Skeletal muscle satellite cell (primary cell): Measurements from ENCODE around the gene DNAJA4.
A peak's percentile ranks its signal among the peaks of the same experiment; 100 is the strongest.

Experiments
- H3K27me3 ChIP-seq: 2 replicates; pipeline ENCODE4 v1.7.0; 2013; ENCODE audit warnings: low read length; ENCODE audit not compliant: control insufficient read depth, insufficient read depth
- H3K36me3 ChIP-seq: 2 replicates; pipeline ENCODE4 v1.7.0; 2013; ENCODE audit warnings: mild to moderate bottlenecking, control low read depth, low read length; ENCODE audit not compliant: insufficient read depth
- H3K4me1 ChIP-seq: 2 replicates; pipeline ENCODE4 v1.7.0; 2013; ENCODE audit warnings: low read length; ENCODE audit not compliant: control insufficient read depth, insufficient read depth
- H3K4me2 ChIP-seq: 2 replicates; pipeline ENCODE4 v1.7.0; 2013; ENCODE audit warnings: mild to moderate bottlenecking, low read length
- H3K4me3 ChIP-seq: 2 replicates; pipeline ENCODE4 v1.7.0; 2013; ENCODE audit warnings: low read length
- H3K9ac ChIP-seq: 2 replicates; pipeline ENCODE4 v1.7.0; 2013; ENCODE audit warnings: mild to moderate bottlenecking, low read depth, low read length, moderate library complexity
- H3K9me3 ChIP-seq: replicated peaks from 2 replicates; pipeline ENCODE4 v1.7.0; 2013; ENCODE audit warnings: mild to moderate bottlenecking, control low read depth, low read length

The DNAJA4 gene

DNA sequence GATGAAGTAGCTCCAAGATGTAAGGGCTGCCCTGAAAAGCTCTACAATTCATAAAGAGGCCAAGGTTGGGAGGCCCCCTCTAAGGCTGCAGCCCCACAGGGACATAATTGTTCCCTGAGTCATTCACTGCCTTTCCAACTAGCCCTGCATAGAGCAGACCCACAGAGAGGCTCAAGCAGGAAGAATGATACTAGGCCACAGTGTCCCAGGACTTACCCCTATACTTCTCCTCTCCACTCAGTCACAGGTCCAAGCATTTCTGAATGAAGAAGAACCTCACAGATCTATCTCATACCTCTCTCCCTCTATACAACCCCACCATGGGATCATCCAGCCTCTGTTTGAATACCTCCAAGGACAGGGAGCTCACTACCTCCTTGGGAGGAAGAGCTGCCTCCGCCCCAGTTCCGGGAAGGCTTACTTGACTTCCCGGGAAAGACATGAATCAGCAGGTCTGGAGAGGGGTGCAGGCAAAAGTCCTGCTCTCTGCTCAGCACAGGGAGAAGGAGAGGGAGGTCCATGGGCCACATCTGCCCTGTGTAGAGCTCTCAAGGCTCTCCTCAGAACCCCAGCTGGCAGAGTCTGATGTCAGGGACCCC lies 41.9 kb downstream of the DNAJA4 start:
- Histone ChIP-seq H3K9me3 (no peaks in the 10 kb centered on the region), H3K4me3 (no peak overlapping the region), H3K4me1 (peaks cover 33% of the 10 kb centered on the region), H3K4me2 (peak overlapping the region; percentile 7), H3K27me3 (peaks cover 36% of the 10 kb centered on the region), H3K9ac (no peak overlapping the region), H3K36me3 (no peaks in the 10 kb centered on the region)

DNA sequence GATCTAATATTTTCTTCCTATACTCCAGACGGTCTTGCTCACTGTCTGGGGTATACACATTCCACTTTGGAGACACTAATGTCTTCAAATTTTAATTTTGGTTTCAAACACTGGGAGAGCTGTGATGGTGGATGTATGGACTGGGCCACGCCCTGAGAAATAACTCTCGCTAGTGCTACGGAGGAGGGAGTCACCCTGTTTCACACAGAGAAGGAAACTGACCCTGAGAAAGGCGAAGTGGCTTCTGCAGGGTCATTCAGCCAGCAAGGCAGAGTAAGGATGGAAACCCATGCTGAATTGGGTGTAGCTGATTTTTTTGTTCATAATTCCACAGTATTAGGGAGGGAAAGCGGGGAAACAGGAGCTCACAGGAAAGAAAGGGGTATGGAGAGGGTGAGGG lies 43.6 kb downstream of the DNAJA4 start:
- Histone ChIP-seq H3K9ac (no peak overlapping the region), H3K4me3 (no peak overlapping the region), H3K4me1 (peaks cover 18% of the 10 kb centered on the region)

DNA sequence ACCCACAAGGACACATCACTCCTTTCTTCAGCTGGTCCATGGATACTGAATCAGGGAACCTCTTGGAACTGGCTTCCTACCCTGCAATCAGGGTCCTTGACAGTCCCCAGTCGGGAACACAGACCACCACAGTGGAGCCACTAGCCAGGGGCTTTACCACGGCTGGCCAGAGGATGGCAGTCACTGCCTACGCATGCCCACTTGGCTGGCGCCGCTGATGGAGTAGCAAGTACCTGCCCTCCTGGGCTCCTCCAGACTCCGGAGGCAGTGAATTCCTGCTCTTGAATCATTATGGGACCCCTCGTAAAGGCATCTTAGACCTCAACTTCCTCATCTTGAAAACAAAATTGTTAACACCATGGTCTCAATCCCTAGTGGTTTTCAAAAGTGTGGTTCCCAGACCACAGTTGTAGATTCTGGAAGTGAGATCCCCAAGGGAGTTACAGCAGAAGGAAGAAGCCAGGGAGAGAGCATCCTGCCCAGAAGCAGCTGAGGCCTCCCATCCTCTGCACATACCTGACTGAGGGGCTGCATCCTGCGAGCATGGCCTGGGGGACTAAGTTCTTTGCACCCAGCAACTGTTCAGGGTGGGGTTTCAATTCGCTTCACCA lies 44.2 kb downstream of the DNAJA4 start:
- peaks cover 16% of the 10 kb centered on the region for H3K4me1 ChIP-seq
- H3K4me3 ChIP-seq, result no peak overlapping the region
- peaks cover 52% of the 10 kb centered on the region for H3K27me3 ChIP-seq
- H3K36me3 ChIP-seq, result no peaks in the 10 kb centered on the region
- H3K9me3 ChIP-seq, result no peaks in the 10 kb centered on the region
- no peak overlapping the region for H3K4me2 ChIP-seq
- H3K9ac ChIP-seq, result no peak overlapping the region

More for the DNA sequence above, 43.6 kb downstream of the DNAJA4 start:
- Histone ChIP-seq H3K36me3 (no peaks in the 10 kb centered on the region), H3K27me3 (peaks cover 47% of the 10 kb centered on the region), H3K9me3 (no peaks in the 10 kb centered on the region), H3K4me2 (no peak overlapping the region)

DNA sequence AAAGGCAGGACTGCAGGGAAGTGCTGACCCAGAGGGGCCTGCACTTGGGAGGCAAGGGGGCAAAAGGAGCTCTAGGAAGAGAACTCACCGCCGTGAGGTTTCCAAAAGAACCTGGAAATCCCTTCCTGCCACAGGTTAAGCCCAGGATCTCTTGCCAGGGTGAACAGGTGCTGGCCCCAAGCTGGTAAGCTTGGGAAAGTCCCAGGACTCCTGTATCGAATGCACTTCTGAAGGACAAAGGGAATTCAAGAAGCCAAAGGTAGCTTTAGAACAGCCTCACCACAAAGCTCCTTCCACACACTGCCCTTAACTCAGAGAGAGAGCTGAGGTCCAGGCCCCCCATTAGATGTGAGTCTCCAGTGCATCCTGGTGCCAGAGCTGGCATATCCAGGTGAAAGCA lies 46.9 kb downstream of the DNAJA4 start:
- Histone ChIP-seq H3K4me3 (no peak overlapping the region), H3K9me3 (no peaks in the 10 kb centered on the region), H3K27me3 (peaks cover 68% of the 10 kb centered on the region), H3K4me2 (no peak overlapping the region), H3K4me1 (peaks cover 4% of the 10 kb centered on the region), H3K9ac (no peak overlapping the region), H3K36me3 (no peaks in the 10 kb centered on the region)

DNA sequence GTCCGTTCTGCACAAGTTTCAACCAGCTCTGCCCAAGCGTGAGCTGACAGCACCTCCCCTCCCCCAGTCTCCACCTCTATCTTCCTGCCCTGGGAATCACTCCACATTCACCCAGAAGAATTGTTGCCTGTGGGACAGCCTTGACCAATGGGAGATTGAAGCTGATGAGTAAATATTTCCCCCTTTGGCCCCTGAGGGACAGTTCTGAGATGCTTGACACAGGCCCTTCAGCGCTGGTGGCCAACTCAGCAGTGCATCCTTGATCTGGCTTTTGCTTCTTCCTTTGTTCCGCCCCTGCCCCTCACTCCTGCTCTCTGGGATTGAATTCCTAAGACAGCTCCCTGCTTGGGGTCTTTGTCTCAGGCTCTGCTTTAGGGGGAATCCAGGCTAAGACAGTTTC lies 48.2 kb downstream of the DNAJA4 start:
- H3K9ac ChIP-seq, result no peak overlapping the region
- no peak overlapping the region for H3K4me3 ChIP-seq
- no peaks in the 10 kb centered on the region for H3K36me3 ChIP-seq
- H3K4me1 ChIP-seq, result no peaks in the 10 kb centered on the region
- H3K9me3 ChIP-seq, result no peaks in the 10 kb centered on the region
- no peak overlapping the region for H3K4me2 ChIP-seq
- H3K27me3 ChIP-seq, result peaks cover 79% of the 10 kb centered on the region

DNA sequence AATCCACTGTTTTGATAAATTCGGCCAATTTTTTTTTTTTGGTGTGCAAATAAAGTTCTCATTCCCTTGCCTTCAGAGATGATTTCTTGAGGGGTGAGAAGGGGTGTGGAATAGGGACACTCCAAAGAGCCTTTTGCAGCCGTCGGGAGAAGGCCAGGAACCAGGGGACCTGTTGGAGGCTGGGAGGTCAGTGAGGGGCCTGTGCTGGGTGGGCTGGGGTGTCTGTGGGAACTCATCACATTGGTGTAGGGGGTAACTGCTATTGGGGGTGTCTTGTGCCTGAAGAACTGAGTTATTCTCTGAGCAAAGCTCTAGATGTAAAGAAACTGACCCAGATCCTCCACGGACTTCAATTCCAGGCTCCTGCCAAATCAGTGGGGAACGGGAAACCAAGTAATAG lies 48.6 kb downstream of the DNAJA4 start:
- Histone ChIP-seq H3K9ac (no peak overlapping the region), H3K36me3 (no peaks in the 10 kb centered on the region), H3K9me3 (no peaks in the 10 kb centered on the region), H3K4me2 (no peak overlapping the region), H3K4me3 (no peak overlapping the region), H3K27me3 (peaks cover 82% of the 10 kb centered on the region), H3K4me1 (no peaks in the 10 kb centered on the region)

DNA sequence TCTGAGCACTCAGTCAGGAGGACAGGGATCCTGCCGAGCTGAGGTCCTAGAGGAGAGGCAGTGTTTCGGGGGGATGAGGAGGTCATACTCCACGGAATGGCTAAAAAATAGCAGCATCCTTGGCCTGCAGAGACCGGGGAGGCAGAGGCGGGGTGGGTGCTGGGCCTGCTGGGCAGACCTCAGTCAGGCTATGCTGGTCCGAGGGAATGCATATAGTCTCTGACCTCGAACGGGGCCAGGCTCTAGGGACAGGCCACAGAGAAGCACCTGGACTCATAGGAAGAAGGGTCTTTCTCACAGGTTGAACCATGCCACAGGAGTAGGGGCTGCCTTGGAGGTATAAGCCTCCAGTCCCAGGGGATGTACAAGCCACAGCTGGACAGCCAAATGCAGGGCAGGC lies 49.0 kb downstream of the DNAJA4 start:
- H3K36me3 ChIP-seq, result no peaks in the 10 kb centered on the region
- H3K9me3 ChIP-seq, result no peaks in the 10 kb centered on the region
- H3K4me2 ChIP-seq, result no peak overlapping the region
- H3K9ac ChIP-seq, result no peak overlapping the region
- H3K4me1 ChIP-seq, result no peaks in the 10 kb centered on the region
- H3K4me3 ChIP-seq, result no peak overlapping the region
- peaks cover 82% of the 10 kb centered on the region for H3K27me3 ChIP-seq

DNA sequence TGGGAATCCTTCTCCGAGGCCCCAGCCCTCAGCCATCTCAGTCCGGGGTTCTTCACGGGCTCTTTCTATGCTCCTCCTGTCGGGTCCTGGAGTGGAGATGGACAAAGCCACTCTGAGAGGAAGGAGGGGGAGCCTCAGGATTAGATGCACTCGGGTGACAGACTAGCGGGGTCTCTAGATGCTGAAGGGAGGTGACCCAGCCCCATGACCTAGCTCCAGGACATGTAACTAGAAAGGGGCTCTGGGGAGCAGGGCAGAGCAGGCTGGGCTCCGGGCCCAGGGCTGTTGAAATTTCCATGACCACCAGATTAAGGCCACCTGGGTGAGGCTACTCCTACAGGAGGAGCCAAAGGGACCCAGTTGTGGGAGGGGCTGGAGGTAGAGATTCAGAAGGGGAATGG lies 49.8 kb downstream of the DNAJA4 start:
- Histone ChIP-seq H3K36me3 (no peaks in the 10 kb centered on the region), H3K9ac (no peak overlapping the region), H3K4me1 (no peaks in the 10 kb centered on the region), H3K4me3 (no peak overlapping the region), H3K9me3 (no peaks in the 10 kb centered on the region), H3K27me3 (peaks cover 83% of the 10 kb centered on the region), H3K4me2 (no peak overlapping the region)

DNA sequence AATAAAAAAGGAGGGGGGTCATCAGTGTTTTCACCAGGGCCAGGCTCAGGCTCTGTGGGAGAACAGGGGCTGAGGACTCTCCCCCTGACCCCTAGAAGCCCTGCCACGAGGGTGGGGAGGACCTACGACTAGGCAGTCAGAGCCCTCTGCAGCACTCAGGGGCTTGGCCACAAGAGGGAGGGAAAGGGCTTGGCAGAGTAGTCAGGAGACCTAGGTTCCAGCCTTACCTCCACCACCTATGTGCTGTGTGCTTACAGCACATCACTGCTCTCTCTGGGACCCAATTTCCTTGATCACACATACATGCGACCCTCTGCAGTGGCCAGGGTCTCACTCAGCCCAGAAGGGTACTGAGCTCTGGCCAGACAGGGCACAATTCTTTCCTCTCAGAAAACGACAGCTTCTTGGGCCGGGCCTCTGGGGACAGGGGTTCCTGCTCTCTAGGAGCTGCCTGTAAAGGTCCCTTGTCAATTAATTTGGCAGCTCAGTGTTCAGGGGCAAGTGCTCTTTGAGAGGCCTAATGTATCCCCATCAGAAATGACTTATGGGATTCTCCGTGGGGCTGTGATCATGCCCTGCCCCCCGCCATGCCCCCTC lies 51.4 kb downstream of the DNAJA4 start:
- no peak overlapping the region for H3K4me2 ChIP-seq
- H3K36me3 ChIP-seq, result no peaks in the 10 kb centered on the region
- H3K27me3 ChIP-seq, result peaks cover 81% of the 10 kb centered on the region
- H3K9me3 ChIP-seq, result no peaks in the 10 kb centered on the region
- H3K4me3 ChIP-seq, result no peak overlapping the region
- no peaks in the 10 kb centered on the region for H3K4me1 ChIP-seq
- H3K9ac ChIP-seq, result no peak overlapping the region

DNA sequence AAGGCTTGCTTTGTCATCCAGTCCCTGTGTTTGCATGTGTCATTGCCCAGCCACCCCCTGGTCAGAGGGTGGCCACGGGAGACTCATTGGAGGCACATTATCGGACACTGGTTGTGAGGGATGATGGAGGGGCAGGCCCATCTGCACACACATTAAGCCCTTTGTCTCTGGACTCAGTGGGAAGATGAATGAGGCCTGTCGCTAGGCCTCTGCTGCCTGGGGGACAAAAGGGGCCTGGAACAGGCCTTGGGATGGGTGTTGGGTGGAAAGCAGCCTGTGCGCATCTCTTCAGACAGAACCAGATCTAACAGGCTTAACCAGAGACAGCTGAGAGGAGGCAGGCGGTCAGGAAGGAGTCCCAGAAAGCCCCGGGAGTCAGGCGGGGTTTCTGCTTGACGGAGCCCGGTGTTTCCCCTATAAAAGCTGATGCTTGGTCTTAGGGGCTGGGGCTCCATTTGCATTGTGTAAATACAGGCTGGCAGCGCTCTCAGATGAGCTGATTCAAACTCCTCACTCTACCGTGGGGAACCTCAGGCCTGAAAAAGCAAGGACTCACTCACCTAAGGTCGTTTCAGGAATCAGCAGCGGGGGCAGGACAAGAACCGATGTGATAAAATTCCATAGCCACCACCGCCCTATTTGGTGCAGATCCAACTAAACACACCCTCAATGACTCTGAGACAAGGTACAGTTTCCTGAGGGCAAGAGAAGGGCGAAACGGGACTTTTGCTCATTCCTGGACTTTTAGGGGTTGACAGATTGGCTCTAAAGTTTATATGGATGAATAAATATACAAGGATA lies 52.1 kb downstream of the DNAJA4 start:
- H3K4me3 ChIP-seq, result no peak overlapping the region
- H3K36me3 ChIP-seq, result no peaks in the 10 kb centered on the region
- H3K4me1 ChIP-seq, result no peaks in the 10 kb centered on the region
- no peak overlapping the region for H3K9ac ChIP-seq
- peaks cover 74% of the 10 kb centered on the region for H3K27me3 ChIP-seq
- H3K4me2 ChIP-seq, result no peak overlapping the region
- no peaks in the 10 kb centered on the region for H3K9me3 ChIP-seq

DNA sequence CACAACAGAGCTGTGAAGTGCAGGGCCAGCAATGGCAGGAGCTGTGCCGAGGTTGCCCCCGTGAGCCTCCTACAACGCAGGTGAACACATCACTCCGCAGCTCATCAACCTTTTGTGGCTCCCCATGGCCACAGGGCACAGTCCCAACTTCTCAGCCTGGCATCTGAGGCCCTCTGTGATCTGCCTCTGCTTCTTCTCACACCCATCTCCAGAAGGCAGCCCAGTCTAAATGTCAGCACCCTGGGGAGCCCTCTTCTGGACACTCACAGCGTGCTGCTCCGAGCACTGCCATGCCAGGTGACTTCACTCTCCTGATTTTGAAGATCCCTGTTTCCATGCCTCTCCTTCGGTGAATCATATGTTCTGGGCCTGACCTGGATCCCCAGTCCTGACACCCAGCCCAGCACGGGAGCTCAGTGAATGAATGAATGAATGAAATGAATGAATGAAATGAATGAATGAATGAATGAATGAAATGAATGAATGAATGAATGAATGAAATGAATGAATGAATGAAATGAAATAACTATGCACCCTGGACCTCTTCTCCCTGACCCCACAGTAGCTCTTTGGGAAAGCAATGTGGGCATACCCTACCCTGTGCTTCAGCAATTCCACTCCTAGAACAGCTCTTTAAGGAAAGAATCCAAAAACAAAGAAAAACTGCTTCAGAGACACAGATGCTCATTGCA lies 52.9 kb downstream of the DNAJA4 start:
- H3K4me3 ChIP-seq, result no peak overlapping the region
- H3K4me2 ChIP-seq, result no peak overlapping the region
- H3K9ac ChIP-seq, result no peak overlapping the region
- no peaks in the 10 kb centered on the region for H3K4me1 ChIP-seq
- H3K36me3 ChIP-seq, result no peaks in the 10 kb centered on the region
- no peaks in the 10 kb centered on the region for H3K9me3 ChIP-seq
- H3K27me3 ChIP-seq, result peaks cover 69% of the 10 kb centered on the region
